Omental fat pad (tissue), 4 donors: ENCODE results near the gene GDI1. TPM values are rescaled to one million over a fixed set of nuclear protein-coding genes. Genes with fewer than 3 reads are reported as not detected.

Experiments
- ATAC-seq: fragments of 150-250 bp; one replicate; pipeline ENCODE4 v1.9.1; 2016; ENCODE audit warnings: mild to moderate bottlenecking, moderate library complexity; ENCODE audit not compliant: low FRiP score
- DNase-seq: peaks from one replicate; pipeline ENCODE4 v3.0.0-alpha.2; 2019; ENCODE audit warnings: low spot score
- CTCF ChIP-seq, 3 donors: fragments of 450-650 bp; IDR thresholded peaks; one replicate each; pipeline ENCODE4 v1.5.1; 2016 to 2017; ENCODE audit warnings: antibody characterized with exemption in 3 of 3, mild to moderate bottlenecking in 3 of 3, moderate library complexity in 2 of 3
- total RNA-seq, 4 donors: library from RNA; depleted of rRNA; stranded (reverse); fragments of >200 nt; gene quantifications; one replicate each; pipeline ENCODE4 v1.1.0, GENCODE V29; 2016

GDI1 gene
- total RNA-seq, 4 donors from 2014 or later: 75.3 to 119 (median 96.9) TPM

DNA sequence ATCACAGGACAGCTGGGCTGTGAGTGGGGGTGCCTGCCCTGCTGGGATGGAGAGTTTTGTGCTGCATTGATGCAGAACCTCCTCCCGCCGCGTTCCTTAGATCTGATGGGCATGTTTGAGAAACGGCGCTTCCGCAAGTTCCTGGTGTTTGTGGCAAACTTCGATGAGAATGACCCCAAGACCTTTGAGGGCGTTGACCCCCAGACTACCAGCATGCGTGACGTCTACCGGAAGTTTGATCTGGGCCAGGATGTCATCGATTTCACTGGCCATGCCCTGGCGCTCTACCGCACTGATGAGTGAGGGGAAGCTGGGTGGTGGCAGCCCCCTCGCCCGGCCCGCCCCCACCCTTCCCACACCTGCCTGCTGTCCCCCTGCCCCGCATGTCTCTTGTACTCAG, 2.9 kb downstream of the GDI1 start:
- no peak for ATAC-seq
- TF ChIP-seq CTCF (IDR thresholded peaks at IDR 0.05): no peak

DNA sequence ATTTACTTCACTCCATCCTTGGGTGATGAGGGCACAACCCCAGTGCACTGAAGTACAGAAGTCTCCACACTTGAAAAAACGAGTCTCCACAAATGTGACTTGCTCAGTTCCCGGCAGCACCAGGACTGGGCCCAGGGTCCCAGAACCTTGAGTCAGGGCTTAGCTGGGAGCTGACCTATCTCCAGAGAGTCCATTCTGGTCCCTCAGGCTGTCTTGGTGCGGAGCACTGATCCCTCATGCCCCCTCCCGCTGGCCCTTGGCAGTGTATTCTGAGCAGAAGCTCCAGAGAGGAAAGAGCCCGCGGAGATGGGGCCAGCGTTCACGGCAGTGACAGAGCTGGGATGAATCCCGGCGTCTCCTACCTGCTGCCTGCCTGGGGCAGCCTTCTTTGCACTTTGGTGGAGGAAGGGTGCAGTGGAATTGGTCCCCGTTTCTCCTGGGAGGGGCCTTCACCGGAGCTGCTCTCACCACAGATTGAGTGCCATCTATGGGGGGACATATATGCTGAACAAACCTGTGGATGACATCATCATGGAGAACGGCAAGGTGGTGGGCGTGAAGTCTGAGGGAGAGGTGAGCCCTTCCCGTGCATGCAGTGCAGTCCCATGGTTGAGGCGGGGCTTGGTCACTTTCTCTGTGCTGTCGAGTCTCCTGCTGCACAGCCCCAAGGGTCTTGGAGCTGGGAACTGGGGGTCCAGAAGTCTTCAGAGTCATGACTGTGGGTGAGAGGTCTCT, 3.8 kb downstream of the GDI1 start:
- DNase-seq (no peak), ATAC-seq (no peak)
- no peak for TF ChIP-seq CTCF (IDR thresholded peaks at IDR 0.05)

More for the DNA sequence above, 2.9 kb downstream of the GDI1 start:
- DNase-seq: no peak

DNA sequence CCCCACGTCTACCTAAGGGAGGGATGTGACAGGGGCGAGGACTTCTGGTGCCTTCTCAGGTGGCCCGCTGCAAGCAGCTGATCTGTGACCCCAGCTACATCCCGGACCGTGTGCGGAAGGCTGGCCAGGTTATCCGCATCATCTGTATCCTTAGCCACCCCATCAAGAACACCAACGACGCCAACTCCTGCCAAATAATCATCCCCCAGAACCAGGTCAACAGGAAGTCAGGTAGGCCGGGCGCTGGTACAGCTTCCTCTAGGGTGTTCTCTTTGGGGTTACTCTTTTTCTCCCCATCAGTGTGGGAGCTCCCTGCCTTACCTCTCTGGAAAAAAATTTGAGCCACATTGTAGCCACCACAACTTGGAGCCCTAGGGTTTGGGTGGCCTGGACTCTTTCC, 4.6 kb downstream of the GDI1 start:
- no peak for TF ChIP-seq CTCF (IDR thresholded peaks at IDR 0.05)
- DNase-seq (no peak), ATAC-seq (no peak)

GRCh38 chrX:154441984-154442707, 5.2 kb downstream of the GDI1 start:
- ATAC-seq (no peak), DNase-seq (no peak)
- TF ChIP-seq CTCF (IDR thresholded peaks at IDR 0.05): no peak

- no peak for DNase-seq
- ATAC-seq: no peak
- TF ChIP-seq CTCF (IDR thresholded peaks at IDR 0.05): no peak
Observed at GRCh38 chrX:154443479-154443910, 6.5 kb downstream of the GDI1 start.

- peak; percentile 82 for ATAC-seq
- no peak for TF ChIP-seq CTCF (IDR thresholded peaks at IDR 0.05)
- no peak for DNase-seq
Observed at GRCh38 chrX:154443992-154444754, 7.2 kb downstream of the GDI1 start, which contains the start of gene FAM50A. TSS of gene FAM50A (plus strand) at chrX:154444141. CDS start at chrX:154444236, 95 bp downstream.
